ENCODE measurements around the gene PROSER2. TPM values are rescaled to one million over a fixed set of nuclear protein-coding genes. Genes with fewer than 3 reads are reported as not detected.
A peak's percentile ranks its signal among the peaks of the same experiment; 100 is the strongest.

Gene PROSER2, protein sequence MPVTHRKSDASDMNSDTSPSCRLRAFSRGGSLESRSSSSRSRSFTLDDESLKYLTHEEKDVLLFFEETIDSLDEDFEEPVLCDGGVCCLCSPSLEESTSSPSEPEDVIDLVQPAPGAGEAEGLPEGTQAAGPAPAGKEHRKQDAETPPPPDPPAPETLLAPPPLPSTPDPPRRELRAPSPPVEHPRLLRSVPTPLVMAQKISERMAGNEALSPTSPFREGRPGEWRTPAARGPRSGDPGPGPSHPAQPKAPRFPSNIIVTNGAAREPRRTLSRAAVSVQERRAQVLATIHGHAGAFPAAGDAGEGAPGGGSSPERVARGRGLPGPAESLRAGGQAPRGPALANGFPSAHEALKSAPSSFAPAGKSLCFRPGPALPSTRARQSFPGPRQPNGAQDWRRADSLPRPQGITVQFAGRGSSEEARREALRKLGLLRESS
- total RNA-seq (48.2 TPM), polyA plus RNA-seq (ENCODE audit: insufficient read depth, low read depth, low replicate concordance) (8.1 TPM)
- long read RNA-seq, donor 1, partial matches to known transcripts = 0 of 6 reads
- long read RNA-seq, donor 1, other reads (novel, unspliced or antisense) = 0 of 6 reads
- long read RNA-seq, donor 2, partial matches to known transcripts = 0 of 2 reads
- long read RNA-seq, donor 2, other reads (novel, unspliced or antisense) = 0 of 2 reads
- long read RNA-seq, donor 3, partial matches to known transcripts = 0 of 6 reads
- long read RNA-seq, donor 3, other reads (novel, unspliced or antisense) = 0 of 6 reads
- long read RNA-seq, donor 4, partial matches to known transcripts = 0 of 2 reads
- long read RNA-seq, donor 4, other reads (novel, unspliced or antisense) = 0 of 2 reads
- long read RNA-seq, donor 5, partial matches to known transcripts = 0 of 1 reads
- long read RNA-seq, donor 5, other reads (novel, unspliced or antisense) = 0 of 1 reads
- long read RNA-seq, donor 6, partial matches to known transcripts = 0 of 3 reads
- long read RNA-seq, donor 6, other reads (novel, unspliced or antisense) = 0 of 3 reads
- long read RNA-seq, donor 7, transcript PROSER2-201 (4 exons, 3,333 nt) = minor isoform, 16 of 54 reads
- long read RNA-seq, donor 7, transcript PROSER2-202 (1 exons, 1,232 nt) = major isoform, 28 of 54 reads
- long read RNA-seq, donor 7, partial matches to known transcripts = 5 of 54 reads
- long read RNA-seq, donor 7, other reads (novel, unspliced or antisense) = 5 of 54 reads
- long read RNA-seq, donor 8, partial matches to known transcripts = 0 of 4 reads
- long read RNA-seq, donor 8, other reads (novel, unspliced or antisense) = 0 of 4 reads
- long read RNA-seq, donor 9, partial matches to known transcripts = 0 of 6 reads
- long read RNA-seq, donor 9, other reads (novel, unspliced or antisense) = 0 of 6 reads
- long read RNA-seq, donor 10, partial matches to known transcripts = 0 of 5 reads
- long read RNA-seq, donor 10, other reads (novel, unspliced or antisense) = 0 of 5 reads

DNA sequence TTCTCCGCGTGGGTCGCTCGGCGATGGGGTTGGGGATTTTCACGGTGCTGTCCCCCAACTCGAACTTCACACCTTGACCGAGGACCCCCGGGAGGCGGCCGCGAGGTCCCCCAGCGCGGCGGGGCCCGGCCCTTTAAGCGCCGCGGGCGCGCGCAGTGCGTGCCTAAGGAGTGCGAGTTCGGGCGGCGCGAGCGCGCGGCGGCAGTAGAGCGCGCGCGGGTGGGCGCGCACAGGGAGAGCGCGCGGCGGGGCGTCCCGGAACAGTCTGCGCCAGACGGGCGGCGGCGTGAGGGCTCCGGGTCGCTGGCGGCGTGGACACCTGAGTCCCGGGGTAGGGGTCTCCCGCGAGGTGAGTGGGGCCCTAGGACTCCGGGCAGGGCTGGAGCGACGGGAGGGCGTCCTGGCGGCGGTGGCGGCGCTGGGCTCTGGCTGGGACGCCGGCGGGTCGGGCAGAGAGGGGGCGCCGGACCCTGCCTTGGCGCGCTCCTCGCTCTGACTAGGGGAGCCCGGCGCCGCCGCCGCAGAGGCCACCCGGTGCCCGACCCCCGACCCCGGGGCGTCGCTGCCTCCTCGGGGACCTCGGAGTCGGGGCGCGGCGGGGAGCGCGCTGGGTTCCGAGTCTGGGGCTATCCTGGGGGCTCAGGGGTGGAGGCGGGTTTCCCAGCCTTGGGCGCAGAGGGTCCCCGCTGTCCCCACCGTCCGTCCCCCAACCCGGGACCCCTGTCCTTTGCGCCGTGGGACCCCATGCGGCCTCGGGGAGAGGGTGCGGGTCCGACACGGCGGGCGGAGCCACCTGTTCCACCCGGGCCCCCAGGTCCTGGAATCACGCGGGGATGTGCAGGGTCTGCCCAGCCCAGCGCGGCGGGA lies at the start of gene PROSER2:
PROSER2 (plus strand) TSS at position 235 of the 867 bp plus-strand sequence. CDS start 28,722 bp downstream, outside the sequence.
- no peak for FAIRE-seq

DNA sequence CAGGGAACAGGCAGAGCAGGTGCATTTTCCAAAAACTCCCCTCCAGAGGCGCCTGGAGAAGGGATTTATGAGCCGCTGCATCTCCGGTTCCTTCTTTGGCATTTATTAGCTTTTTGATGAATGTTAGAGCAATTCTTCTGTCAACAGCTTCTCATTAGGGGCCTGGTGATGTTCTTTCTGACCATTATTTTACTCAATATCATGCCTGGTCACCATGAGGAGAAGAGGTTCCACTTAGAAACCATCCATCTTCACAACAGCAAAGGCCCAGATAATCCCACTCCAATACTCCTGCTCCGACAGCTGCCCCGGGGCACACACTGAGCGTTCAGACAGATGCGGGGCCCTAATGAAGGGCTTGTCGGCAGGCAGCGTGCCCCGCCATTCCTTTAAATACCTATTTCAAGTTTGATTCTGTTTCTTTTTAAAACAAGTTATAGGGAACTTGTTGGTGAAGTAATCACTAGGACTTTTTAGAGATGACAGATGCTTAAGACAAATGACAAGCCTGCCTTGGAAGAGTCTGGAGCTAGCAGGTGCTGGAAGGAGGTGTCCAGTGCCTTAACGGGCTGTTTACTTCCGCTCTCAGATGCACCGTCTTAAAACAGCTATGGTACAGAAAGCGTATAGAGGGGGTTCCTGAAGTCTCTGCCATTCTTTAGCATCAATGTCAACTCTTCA lies 49.3 kb upstream of the PROSER2 start:
- Histone ChIP-seq H3K9me3 (ENCODE audit: control insufficient read depth in 2 of 3, insufficient read depth in 1 of 3, low read length in 3 of 3) (no peaks in the 10 kb centered on the region), H3K36me3 (ENCODE audit: control insufficient read depth in 2 of 3, insufficient read depth in 3 of 3, low read length in 3 of 3) (no peaks in the 10 kb centered on the region), H3K9ac (ENCODE audit: low read length in 3 of 3) (no peak overlapping the region), H3K4me1 (ENCODE audit: control insufficient read depth in 2 of 3, insufficient read depth in 2 of 3, low read depth in 1 of 3, low read length in 3 of 3) (no peaks in the 10 kb centered on the region), H3K27me3 (ENCODE audit: control insufficient read depth, insufficient read depth, low read length) (no peaks in the 10 kb centered on the region), H3K27ac (ENCODE audit: low read depth in 2 of 2, low read length in 2 of 2) (no peak overlapping the region), H3K4me3 (ENCODE audit: low read length in 3 of 3) (no peak overlapping the region)
- peak in 3 of 5 donors; percentile 65 to 82 (median 71) for DNase-seq
- intact Hi-C loops (cut with DNase I) = no loop called here
- TF ChIP-seq, protein P1, sequence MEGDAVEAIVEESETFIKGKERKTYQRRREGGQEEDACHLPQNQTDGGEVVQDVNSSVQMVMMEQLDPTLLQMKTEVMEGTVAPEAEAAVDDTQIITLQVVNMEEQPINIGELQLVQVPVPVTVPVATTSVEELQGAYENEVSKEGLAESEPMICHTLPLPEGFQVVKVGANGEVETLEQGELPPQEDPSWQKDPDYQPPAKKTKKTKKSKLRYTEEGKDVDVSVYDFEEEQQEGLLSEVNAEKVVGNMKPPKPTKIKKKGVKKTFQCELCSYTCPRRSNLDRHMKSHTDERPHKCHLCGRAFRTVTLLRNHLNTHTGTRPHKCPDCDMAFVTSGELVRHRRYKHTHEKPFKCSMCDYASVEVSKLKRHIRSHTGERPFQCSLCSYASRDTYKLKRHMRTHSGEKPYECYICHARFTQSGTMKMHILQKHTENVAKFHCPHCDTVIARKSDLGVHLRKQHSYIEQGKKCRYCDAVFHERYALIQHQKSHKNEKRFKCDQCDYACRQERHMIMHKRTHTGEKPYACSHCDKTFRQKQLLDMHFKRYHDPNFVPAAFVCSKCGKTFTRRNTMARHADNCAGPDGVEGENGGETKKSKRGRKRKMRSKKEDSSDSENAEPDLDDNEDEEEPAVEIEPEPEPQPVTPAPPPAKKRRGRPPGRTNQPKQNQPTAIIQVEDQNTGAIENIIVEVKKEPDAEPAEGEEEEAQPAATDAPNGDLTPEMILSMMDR (IDR thresholded peaks at IDR 0.05; ENCODE audit: borderline replicate concordance, extremely low read depth, insufficient read depth) = no peak
- FAIRE-seq = no peak

More for the DNA sequence above, at the start of gene PROSER2:
- TF ChIP-seq, protein P1 (IDR thresholded peaks at IDR 0.05; ENCODE audit: borderline replicate concordance, extremely low read depth, insufficient read depth) = no peak
- H3K4me3 ChIP-seq (ENCODE audit: low read length in 3 of 3) = peak within 1 kb of the TSS; percentile 47 to 61 (median 58)
- no peaks in the 10 kb centered on the region for H3K4me1 ChIP-seq (ENCODE audit: control insufficient read depth in 2 of 3, insufficient read depth in 2 of 3, low read depth in 1 of 3, low read length in 3 of 3)
- H3K36me3 ChIP-seq (ENCODE audit: control insufficient read depth in 2 of 3, insufficient read depth in 3 of 3, low read length in 3 of 3) = no peaks in the 10 kb centered on the region
- intact Hi-C loops (cut with DNase I) = no loop called here
- no peaks in the 10 kb centered on the region for H3K9me3 ChIP-seq (ENCODE audit: control insufficient read depth in 2 of 3, insufficient read depth in 1 of 3, low read length in 3 of 3)
- peak; percentile 55 to 87 (median 71) for DNase-seq
- peak within 1 kb of the TSS in 2 of 3 donors; percentile 33 to 69 for H3K9ac ChIP-seq (ENCODE audit: low read length in 3 of 3)
- no peaks in the 10 kb centered on the region for H3K27me3 ChIP-seq (ENCODE audit: control insufficient read depth, insufficient read depth, low read length)
- H3K27ac ChIP-seq (ENCODE audit: low read depth in 2 of 2, low read length in 2 of 2) = peak within 1 kb of the TSS; percentile 43 to 56

Measured in kidney (tissue), 22 donors.